Esophagus squamous epithelium (tissue), 5 donors: ENCODE measurements around the gene PMEPA1. TPM values are rescaled to one million over a fixed set of nuclear protein-coding genes. Genes with fewer than 3 reads are reported as not detected.

ENCODE experiments used
- DNase-seq: peaks from one replicate; lab custom pipeline; 2025; lab: John Stamatoyannopoulos, UW
- H3K27ac ChIP-seq, 4 donors: fragments of 200-600 bp; sonication (generic); one replicate each; pipeline ENCODE4 v1.5.1; 2016 to 2019; ENCODE audit warnings: mild to moderate bottlenecking in 1 of 4
- H3K27me3 ChIP-seq, 4 donors: fragments of 200-600 bp; sonication (generic); 1 replicate in 3 of 4; 2 replicates in 1 of 4; pipeline versions ENCODE4 v1.5.1 to v1.6.0; 2017 to 2021; ENCODE audit warnings: antibody characterized with exemption in 1 of 4
- H3K36me3 ChIP-seq, 3 donors: fragments of 200-600 bp; sonication (generic); one replicate each; pipeline ENCODE4 v1.5.1; 2016 to 2019
- H3K4me1 ChIP-seq, 3 donors: fragments of 200-600 bp; sonication (generic); one replicate each; pipeline ENCODE4 v1.5.1; 2017 to 2019
- H3K4me3 ChIP-seq, 4 donors: fragments of 200-600 bp; sonication (generic); 1 replicate in 3 of 4; 2 replicates in 1 of 4; pipeline ENCODE4 v1.5.1; 2016 to 2019; ENCODE audit warnings: mild to moderate bottlenecking in 2 of 4, moderate library complexity in 1 of 4
- H3K9me3 ChIP-seq, 3 donors: fragments of 200-600 bp; sonication (generic); one replicate each; pipeline ENCODE4 v1.5.1; 2016 to 2019
- POLR2A ChIP-seq, 4 donors: fragments of 450-650 bp; IDR thresholded peaks; one replicate each; pipeline ENCODE4 v1.6.1; 2017; ENCODE audit warnings: antibody characterized with exemption in 4 of 4, mild to moderate bottlenecking in 4 of 4, moderate library complexity in 3 of 4
- WGBS, 2 donors: methylation state at CpG; one replicate each; pipeline ENCODE4 v1.1.5; 2018; 5-methylcytosine and 5-hydroxymethylcytosine counted together
- intact Hi-C: fragments of 100-400 bp; cut with DNase I; formaldehyde crosslinking; loops from one replicate; pipeline ENCODE4 v1.15.0; 2022
- total RNA-seq, 4 donors: library from RNA; depleted of rRNA; stranded (reverse); fragments of >200 nt; gene quantifications; one replicate each; pipeline ENCODE4 v1.1.0, GENCODE V29; 2016
- TF ChIP-seq, protein P1 (sequence below), 6 experiments: fragments of 450-650 bp in 4 of 6; fragments of 200-600 bp in 2 of 6; sonication (generic) in 2 of 6; IDR thresholded peaks; one replicate each; pipeline ENCODE4 v1.5.1; 2016 to 2019; ENCODE audit warnings: antibody characterized with exemption in 6 of 6, mild to moderate bottlenecking in 4 of 6, moderate library complexity in 4 of 6
- donor health status: DM: yes; HTN: yes; CAD: no.

PMEPA1 gene
- total RNA-seq, 4 donors from 2014 or later = 0.95 to 4.6 (median 2.6) TPM

DNA sequence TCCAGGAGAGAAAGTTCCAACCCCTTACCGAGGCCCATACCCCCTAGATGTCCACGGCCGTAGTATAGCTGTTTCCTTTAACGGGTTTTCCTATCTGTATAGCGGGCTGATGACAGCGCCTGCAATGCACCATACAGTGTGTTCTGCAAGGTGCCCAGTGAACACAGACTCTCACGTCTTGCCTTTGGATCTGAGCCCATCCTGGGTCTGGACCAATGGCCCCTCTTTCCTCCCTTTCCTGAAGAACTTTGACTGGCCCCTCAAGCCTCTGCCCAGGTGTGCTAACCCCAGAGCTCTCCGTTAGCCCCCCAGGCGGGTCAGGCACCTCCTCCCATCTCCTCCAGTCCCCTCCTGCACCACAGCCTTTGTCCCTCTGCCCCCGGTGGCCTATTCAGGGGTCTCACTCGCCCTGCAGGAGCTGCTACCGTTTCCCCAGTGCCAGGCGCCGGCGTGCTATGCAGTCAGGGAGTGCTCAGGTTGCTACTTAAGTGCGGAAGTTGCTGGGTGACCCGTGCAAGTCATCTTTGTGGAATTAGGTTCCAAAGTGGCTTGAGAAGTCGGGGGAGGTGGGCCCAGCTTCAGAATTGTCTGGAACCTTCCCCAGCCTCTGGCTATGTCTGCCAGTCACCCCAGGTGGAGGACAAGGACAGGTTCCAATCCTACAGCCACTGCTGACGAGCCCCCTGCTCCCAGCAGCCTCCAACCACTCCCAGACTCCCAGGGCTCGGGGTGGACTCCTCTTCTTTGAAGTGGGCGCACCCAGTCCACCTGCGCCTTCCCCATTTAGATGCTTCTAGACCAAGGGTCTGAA lies 54.6 kb downstream of the PMEPA1 start:
- no peak for DNase-seq
- TF ChIP-seq POLR2A (IDR thresholded peaks at IDR 0.05) = no peak
- TF ChIP-seq, protein P1, sequence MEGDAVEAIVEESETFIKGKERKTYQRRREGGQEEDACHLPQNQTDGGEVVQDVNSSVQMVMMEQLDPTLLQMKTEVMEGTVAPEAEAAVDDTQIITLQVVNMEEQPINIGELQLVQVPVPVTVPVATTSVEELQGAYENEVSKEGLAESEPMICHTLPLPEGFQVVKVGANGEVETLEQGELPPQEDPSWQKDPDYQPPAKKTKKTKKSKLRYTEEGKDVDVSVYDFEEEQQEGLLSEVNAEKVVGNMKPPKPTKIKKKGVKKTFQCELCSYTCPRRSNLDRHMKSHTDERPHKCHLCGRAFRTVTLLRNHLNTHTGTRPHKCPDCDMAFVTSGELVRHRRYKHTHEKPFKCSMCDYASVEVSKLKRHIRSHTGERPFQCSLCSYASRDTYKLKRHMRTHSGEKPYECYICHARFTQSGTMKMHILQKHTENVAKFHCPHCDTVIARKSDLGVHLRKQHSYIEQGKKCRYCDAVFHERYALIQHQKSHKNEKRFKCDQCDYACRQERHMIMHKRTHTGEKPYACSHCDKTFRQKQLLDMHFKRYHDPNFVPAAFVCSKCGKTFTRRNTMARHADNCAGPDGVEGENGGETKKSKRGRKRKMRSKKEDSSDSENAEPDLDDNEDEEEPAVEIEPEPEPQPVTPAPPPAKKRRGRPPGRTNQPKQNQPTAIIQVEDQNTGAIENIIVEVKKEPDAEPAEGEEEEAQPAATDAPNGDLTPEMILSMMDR (IDR thresholded peaks at IDR 0.05) = no peak
- Histone ChIP-seq H3K27ac (no peak overlapping the region), H3K27me3 (no peaks in the 10 kb centered on the region), H3K36me3 (peaks cover 0 to 57% (median 5%) of the 10 kb centered on the region in 3 donors), H3K4me3 (no peak overlapping the region), H3K4me1 (peaks cover 0 to 17% (median 8%) of the 10 kb centered on the region in 3 donors), H3K9me3 (no peaks in the 10 kb centered on the region)
- intact Hi-C loops = loop anchor here (5.0 to 10.0 kb wide), 2 partner anchors 440 to 527 kb away; no protein-coding TSS in a partner anchor
- 81% methylated on average over 10 to 13 of the region's 22 CpGs for WGBS, 2 donors

DNA sequence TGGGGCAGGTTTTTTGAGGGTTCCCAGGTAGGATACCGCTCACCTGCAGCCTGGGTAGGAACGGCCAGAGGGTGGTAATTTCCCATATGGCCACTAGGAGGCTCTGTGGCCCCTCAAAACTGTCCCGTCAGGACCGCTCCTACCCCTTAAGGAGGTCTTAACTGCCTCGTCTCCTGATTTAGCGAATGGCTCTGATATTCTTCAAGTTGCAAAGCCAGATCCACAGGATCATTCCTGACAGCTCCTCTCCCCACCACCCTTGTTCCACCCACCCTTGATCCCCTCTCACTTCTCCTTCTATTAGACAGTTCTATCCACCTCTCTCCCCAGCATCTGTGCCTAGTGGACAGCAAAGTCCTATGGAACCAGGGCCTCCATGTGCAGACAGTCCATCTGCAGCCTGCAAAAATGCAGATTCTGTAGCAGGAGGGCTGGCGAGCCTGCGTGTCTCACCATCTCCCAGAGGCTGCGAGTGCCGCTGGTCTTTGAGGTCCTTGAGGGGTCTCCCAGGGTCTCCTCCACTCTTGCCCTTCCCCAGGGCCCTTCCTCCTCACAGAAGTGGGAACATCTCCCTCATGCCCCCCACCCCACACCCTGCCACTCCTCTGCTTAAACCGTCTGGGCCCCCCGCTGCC lies 55.3 kb downstream of the PMEPA1 start:
- intact Hi-C loops = loop anchor here (5.0 to 10.0 kb wide), 2 partner anchors 440 to 528 kb away; no protein-coding TSS in a partner anchor
- no peak for TF ChIP-seq POLR2A (IDR thresholded peaks at IDR 0.05)
- TF ChIP-seq, protein P1 (IDR thresholded peaks at IDR 0.05) = peak; percentile 84 to 94 (median 90)
- no peak overlapping the region for H3K27ac ChIP-seq
- peaks cover 0 to 17% (median 8%) of the 10 kb centered on the region in 3 donors for H3K4me1 ChIP-seq
- H3K36me3 ChIP-seq = peaks cover 0 to 54% (median 5%) of the 10 kb centered on the region in 3 donors
- no peak overlapping the region for H3K4me3 ChIP-seq
- no peak for DNase-seq
- no peaks in the 10 kb centered on the region for H3K9me3 ChIP-seq
- WGBS, 2 donors = 38 to 41% methylated on average over 11 to 12 of the region's 12 CpGs
- H3K27me3 ChIP-seq = no peaks in the 10 kb centered on the region

DNA sequence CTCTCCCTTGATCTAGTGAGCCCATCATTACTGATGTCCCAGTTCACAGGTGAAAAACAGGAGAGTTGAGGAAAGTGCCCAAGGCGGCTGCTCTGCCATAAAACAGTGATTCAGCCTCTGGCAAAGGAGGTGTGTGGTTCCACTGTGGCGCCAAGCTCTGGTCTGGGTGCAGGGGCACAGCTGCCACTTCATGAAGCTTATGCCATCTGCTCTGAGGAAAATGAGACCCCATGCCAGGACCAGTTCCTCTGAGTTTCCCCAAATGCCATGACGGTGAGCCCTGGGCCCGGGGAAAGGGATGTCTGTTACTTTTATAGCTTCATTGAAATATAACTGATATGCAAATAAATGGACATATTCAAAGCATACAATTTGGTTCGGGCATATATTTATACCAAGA lies 55.9 kb downstream of the PMEPA1 start:
- H3K9me3 ChIP-seq = no peaks in the 10 kb centered on the region
- peaks cover 0 to 17% (median 8%) of the 10 kb centered on the region in 3 donors for H3K4me1 ChIP-seq
- TF ChIP-seq, protein P1 (IDR thresholded peaks at IDR 0.05) = no peak
- TF ChIP-seq POLR2A (IDR thresholded peaks at IDR 0.05) = no peak
- H3K4me3 ChIP-seq = no peak overlapping the region
- H3K27ac ChIP-seq = no peak overlapping the region
- intact Hi-C loops = loop anchor here (5.0 to 10.0 kb wide), 2 partner anchors 441 to 528 kb away; no protein-coding TSS in a partner anchor
- H3K27me3 ChIP-seq = no peaks in the 10 kb centered on the region
- 38 to 75% methylated on average over 5 of the region's 5 CpGs for WGBS, 2 donors
- peaks cover 0 to 48% (median 5%) of the 10 kb centered on the region in 3 donors for H3K36me3 ChIP-seq
- DNase-seq = no peak

DNA sequence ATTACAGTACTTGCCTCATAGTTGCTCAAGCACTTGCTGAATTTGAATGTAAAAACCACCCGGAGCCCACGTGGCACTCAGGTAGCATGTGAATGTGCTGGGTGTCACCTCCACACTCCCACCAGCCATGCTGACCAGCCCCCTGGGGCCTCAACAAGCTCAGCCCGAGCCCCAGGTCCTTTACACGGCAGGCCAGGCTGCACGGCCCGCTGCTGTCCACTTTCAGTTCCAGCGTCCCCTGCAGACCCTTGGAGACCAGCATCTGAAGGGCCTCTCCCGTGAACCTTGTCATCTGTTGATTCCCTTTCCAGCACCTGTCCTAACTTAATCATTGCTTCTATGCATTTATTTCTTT lies 56.3 kb downstream of the PMEPA1 start:
- no peaks in the 10 kb centered on the region for H3K27me3 ChIP-seq
- DNase-seq = no peak
- H3K4me3 ChIP-seq = no peak overlapping the region
- WGBS, 2 donors = 82 to 92% methylated on average over 6 to 7 of the region's 8 CpGs
- H3K9me3 ChIP-seq = no peaks in the 10 kb centered on the region
- H3K36me3 ChIP-seq = peaks cover 0 to 44% (median 5%) of the 10 kb centered on the region in 3 donors
- peaks cover 0 to 15% (median 8%) of the 10 kb centered on the region in 3 donors for H3K4me1 ChIP-seq
- no peak for TF ChIP-seq POLR2A (IDR thresholded peaks at IDR 0.05)
- TF ChIP-seq, protein P1 (IDR thresholded peaks at IDR 0.05) = no peak
- intact Hi-C loops = loop anchor here (5.0 to 10.0 kb wide), 2 partner anchors 441 to 529 kb away; no protein-coding TSS in a partner anchor
- H3K27ac ChIP-seq = no peak overlapping the region
